Measurements from ENCODE around the gene PTOV1. TPM values are rescaled to one million over a fixed set of nuclear protein-coding genes. Genes with fewer than 3 reads are reported as not detected.

Gene PTOV1
- total and polyA plus RNA-seq, 4 donors = 38.0 to 52.3 (median 41.3) TPM

DNA sequence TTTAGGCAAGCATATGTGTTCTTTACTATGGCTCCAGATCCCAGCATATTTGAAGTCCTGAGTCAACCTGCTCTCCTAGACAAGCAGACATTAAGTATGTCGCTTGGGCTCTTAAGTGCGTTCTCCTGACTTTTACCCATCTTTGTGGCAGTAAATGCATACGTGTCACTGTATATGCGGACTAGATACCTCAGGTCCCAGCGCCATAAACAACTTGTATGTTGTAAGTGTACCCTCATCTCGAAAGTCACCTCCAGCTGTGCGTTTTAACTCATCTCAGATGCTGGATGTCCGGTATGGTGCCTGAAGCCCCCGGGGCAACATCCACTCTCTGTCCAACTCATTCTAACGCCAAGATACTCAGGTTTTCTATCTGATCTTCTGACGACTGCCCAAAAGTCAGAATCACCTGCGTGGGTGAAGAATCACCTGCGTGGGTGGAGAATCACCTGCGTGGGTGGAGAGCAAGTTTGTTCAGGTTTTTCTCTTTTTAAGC, 1.7 kb downstream of the PTOV1 start:
- Histone ChIP-seq H3K27ac (ENCODE audit: low read depth in 1 of 2, low read length in 2 of 2) (no peak overlapping the region), H3K36me3 (ENCODE audit: control insufficient read depth in 4 of 4, insufficient read depth in 3 of 4, low read depth in 1 of 4, low read length in 3 of 4) (peaks cover 0 to 14% (median 1%) of the 10 kb centered on the region in 4 donors), H3K27me3 (ENCODE audit: control insufficient read depth in 4 of 4, insufficient read depth in 4 of 4, low read length in 3 of 4) (no peaks in the 10 kb centered on the region), H3K4me3 (ENCODE audit: low read depth in 1 of 3, low read length in 3 of 3) (no peak overlapping the region), H3K9me3 (ENCODE audit: control insufficient read depth in 4 of 4, low read length in 3 of 4) (no peaks in the 10 kb centered on the region), H3K9ac (ENCODE audit: low read depth in 1 of 2, low read length in 2 of 2) (no peak overlapping the region), H3K4me1 (ENCODE audit: control insufficient read depth in 4 of 4, insufficient read depth in 4 of 4, low read length in 3 of 4) (peaks cover 3 to 19% (median 13%) of the 10 kb centered on the region in 4 donors)
- no peak for DNase-seq (ENCODE audit: low spot score)
- TF ChIP-seq GABPA (IDR thresholded peaks at IDR 0.05 in 1 of 2, conservative IDR thresholded peaks at IDR 0.05 in 1 of 2) (no peak), RXRA (IDR thresholded peaks at IDR 0.05) (no peak), NR2F2 (IDR thresholded peaks at IDR 0.05) (no peak), RAD21 (IDR thresholded peaks at IDR 0.05) (no peak), SP1 (IDR thresholded peaks at IDR 0.05) (no peak), EGR1 (IDR thresholded peaks at IDR 0.05; ENCODE audit: low read depth in 2 of 2) (no peak), JUND (IDR thresholded peaks at IDR 0.05) (no peak), YY1 (IDR thresholded peaks at IDR 0.05) (no peak), HNF4G (IDR thresholded peaks at IDR 0.05) (no peak), TAF1 (conservative IDR thresholded peaks at IDR 0.05) (no peak), FOXA1 (IDR thresholded peaks at IDR 0.05) (no peak)
- TF ChIP-seq, protein P1, sequence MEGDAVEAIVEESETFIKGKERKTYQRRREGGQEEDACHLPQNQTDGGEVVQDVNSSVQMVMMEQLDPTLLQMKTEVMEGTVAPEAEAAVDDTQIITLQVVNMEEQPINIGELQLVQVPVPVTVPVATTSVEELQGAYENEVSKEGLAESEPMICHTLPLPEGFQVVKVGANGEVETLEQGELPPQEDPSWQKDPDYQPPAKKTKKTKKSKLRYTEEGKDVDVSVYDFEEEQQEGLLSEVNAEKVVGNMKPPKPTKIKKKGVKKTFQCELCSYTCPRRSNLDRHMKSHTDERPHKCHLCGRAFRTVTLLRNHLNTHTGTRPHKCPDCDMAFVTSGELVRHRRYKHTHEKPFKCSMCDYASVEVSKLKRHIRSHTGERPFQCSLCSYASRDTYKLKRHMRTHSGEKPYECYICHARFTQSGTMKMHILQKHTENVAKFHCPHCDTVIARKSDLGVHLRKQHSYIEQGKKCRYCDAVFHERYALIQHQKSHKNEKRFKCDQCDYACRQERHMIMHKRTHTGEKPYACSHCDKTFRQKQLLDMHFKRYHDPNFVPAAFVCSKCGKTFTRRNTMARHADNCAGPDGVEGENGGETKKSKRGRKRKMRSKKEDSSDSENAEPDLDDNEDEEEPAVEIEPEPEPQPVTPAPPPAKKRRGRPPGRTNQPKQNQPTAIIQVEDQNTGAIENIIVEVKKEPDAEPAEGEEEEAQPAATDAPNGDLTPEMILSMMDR (IDR thresholded peaks at IDR 0.05; ENCODE audit: low read depth, low read length, missing input control) = no peak
- TF ChIP-seq, protein P2, sequence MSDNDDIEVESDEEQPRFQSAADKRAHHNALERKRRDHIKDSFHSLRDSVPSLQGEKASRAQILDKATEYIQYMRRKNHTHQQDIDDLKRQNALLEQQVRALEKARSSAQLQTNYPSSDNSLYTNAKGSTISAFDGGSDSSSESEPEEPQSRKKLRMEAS (IDR thresholded peaks at IDR 0.05) = no peak
- TF ChIP-seq, protein P3, sequence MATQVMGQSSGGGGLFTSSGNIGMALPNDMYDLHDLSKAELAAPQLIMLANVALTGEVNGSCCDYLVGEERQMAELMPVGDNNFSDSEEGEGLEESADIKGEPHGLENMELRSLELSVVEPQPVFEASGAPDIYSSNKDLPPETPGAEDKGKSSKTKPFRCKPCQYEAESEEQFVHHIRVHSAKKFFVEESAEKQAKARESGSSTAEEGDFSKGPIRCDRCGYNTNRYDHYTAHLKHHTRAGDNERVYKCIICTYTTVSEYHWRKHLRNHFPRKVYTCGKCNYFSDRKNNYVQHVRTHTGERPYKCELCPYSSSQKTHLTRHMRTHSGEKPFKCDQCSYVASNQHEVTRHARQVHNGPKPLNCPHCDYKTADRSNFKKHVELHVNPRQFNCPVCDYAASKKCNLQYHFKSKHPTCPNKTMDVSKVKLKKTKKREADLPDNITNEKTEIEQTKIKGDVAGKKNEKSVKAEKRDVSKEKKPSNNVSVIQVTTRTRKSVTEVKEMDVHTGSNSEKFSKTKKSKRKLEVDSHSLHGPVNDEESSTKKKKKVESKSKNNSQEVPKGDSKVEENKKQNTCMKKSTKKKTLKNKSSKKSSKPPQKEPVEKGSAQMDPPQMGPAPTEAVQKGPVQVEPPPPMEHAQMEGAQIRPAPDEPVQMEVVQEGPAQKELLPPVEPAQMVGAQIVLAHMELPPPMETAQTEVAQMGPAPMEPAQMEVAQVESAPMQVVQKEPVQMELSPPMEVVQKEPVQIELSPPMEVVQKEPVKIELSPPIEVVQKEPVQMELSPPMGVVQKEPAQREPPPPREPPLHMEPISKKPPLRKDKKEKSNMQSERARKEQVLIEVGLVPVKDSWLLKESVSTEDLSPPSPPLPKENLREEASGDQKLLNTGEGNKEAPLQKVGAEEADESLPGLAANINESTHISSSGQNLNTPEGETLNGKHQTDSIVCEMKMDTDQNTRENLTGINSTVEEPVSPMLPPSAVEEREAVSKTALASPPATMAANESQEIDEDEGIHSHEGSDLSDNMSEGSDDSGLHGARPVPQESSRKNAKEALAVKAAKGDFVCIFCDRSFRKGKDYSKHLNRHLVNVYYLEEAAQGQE (IDR thresholded peaks at IDR 0.05) = no peak
- TF ChIP-seq, protein P4, sequence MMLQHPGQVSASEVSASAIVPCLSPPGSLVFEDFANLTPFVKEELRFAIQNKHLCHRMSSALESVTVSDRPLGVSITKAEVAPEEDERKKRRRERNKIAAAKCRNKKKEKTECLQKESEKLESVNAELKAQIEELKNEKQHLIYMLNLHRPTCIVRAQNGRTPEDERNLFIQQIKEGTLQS (IDR thresholded peaks at IDR 0.05) = no peak
- WGBS = 72% methylated on average over 14 of the region's 14 CpGs

DNA sequence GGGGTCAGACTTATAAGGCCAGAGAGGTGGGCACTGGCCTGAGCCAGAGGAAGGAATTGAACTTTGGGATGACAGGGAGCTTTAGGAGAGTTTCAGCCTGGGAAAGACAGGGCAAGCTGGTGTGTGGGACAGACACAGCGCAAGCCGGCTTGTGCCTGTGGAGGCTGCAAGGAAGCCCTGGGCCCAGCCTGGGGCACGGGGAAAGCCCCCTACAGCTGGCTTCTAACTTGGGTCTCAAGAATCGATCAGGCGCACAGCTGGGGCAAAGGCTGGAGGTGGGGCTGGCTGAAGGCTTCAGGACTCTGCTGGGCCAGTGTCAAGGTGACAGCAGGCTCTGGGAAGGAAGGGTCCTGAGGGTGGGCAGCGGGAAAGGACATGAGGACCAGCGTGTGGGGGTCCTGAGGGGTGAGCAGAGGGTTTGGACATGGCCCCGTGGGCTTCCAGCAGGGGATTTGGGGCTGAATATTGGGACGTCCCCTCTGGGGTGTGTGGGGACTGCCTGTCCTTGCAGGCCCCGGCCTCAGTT, 3.0 kb downstream of the PTOV1 start:
- Histone ChIP-seq H3K27me3 (ENCODE audit: control insufficient read depth in 4 of 4, insufficient read depth in 4 of 4, low read length in 3 of 4) (no peaks in the 10 kb centered on the region), H3K4me1 (ENCODE audit: control insufficient read depth in 4 of 4, insufficient read depth in 4 of 4, low read length in 3 of 4) (peaks cover 3 to 19% (median 13%) of the 10 kb centered on the region in 4 donors), H3K9me3 (ENCODE audit: control insufficient read depth in 4 of 4, low read length in 3 of 4) (no peaks in the 10 kb centered on the region), H3K4me3 (ENCODE audit: low read depth in 1 of 3, low read length in 3 of 3) (no peak overlapping the region), H3K27ac (ENCODE audit: low read depth in 1 of 2, low read length in 2 of 2) (no peak overlapping the region), H3K9ac (ENCODE audit: low read depth in 1 of 2, low read length in 2 of 2) (no peak overlapping the region), H3K36me3 (ENCODE audit: control insufficient read depth in 4 of 4, insufficient read depth in 3 of 4, low read depth in 1 of 4, low read length in 3 of 4) (peaks cover 0 to 24% (median 3%) of the 10 kb centered on the region in 4 donors)
- WGBS = 93% methylated on average over 10 of the region's 10 CpGs
- DNase-seq (ENCODE audit: low spot score) = no peak
- TF ChIP-seq, protein P1 (IDR thresholded peaks at IDR 0.05; ENCODE audit: low read depth, low read length, missing input control) = no peak
- TF ChIP-seq, protein P4 (IDR thresholded peaks at IDR 0.05) = no peak
- no peak for TF ChIP-seq YY1 (IDR thresholded peaks at IDR 0.05)
- no peak for TF ChIP-seq TAF1 (conservative IDR thresholded peaks at IDR 0.05)
- TF ChIP-seq, protein P3 (IDR thresholded peaks at IDR 0.05) = no peak
- no peak for TF ChIP-seq RAD21 (IDR thresholded peaks at IDR 0.05)
- TF ChIP-seq HNF4G (IDR thresholded peaks at IDR 0.05) = no peak
- no peak for TF ChIP-seq HNF4A (conservative IDR thresholded peaks at IDR 0.05)
- TF ChIP-seq NR2F2 (IDR thresholded peaks at IDR 0.05) = no peak
- TF ChIP-seq GABPA (IDR thresholded peaks at IDR 0.05 in 1 of 2, conservative IDR thresholded peaks at IDR 0.05 in 1 of 2) = no peak
- TF ChIP-seq RXRA (IDR thresholded peaks at IDR 0.05) = no peak
- TF ChIP-seq, protein P2 (IDR thresholded peaks at IDR 0.05) = no peak
- TF ChIP-seq FOXA1 (IDR thresholded peaks at IDR 0.05) = no peak
- no peak for TF ChIP-seq EGR1 (IDR thresholded peaks at IDR 0.05; ENCODE audit: low read depth in 2 of 2)
